NCI-H2196 treated with DMSO at 0.1 percent for 48 hours (cell line): Measurements from ENCODE around the gene BABAM2.
"Not testable (repeated sequence)": the region's sequence is repeated elsewhere in the genome, so short reads cannot be mapped to it uniquely, and the experiment has no call there.

Experiments used
- DNase-seq: peaks from one replicate; lab custom pipeline; 2025; ENCODE audit not compliant: unreplicated experiment; lab: John Stamatoyannopoulos, UW

BABAM2 gene

DNA sequence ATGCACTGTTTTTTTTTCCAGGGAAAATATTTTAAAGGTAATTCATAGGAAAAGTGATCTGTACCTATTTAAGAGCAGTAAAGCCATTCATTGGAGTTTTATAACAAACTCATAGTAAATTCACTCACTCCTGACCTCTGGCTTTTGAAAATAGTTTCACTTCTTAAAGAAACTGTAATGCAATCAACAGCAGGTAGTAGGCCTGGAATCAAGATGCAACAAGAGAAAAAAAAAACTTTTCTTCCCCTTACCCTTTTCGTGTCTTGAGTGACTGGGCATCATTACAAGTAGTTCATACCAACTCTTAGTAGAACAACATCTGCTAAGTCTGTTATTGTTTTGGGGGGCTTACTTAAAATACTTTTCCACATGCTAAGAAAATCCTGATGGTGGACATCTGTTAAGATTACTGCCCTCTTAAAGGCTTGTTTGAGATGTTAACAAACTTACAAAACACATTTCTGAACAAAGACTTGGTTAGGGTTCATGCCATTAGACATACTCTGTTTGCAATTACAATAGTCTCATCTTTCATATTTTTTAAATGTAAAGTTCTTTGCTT is 338.0 kb downstream of the BABAM2 start:
- DNase-seq: no peak

DNA sequence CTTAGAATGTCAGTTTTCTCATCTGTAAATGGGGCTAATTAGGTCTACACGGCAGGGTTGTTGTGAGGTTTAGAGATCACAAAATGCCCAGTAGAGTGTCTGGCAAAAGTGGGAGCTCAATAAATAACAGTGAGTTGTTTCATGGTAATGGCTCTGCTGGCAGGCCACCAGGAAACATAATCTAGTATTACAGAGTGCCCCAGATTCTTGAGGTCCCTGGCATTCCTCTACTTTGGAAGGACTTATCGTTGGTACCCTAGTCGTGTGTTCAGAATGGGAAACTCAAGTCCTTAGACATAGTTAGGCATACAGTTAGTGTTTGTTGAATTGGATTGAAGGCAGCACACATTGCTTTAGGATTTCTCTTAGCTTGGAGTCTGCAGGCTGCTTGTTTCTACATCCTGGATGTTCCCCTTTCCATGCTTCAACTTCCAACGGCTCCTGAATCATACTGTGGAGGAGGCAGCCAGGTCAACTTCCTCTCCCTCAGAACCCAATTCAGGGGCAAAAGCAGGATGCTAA is 340.6 kb downstream of the BABAM2 start:
- no peak for DNase-seq

DNA sequence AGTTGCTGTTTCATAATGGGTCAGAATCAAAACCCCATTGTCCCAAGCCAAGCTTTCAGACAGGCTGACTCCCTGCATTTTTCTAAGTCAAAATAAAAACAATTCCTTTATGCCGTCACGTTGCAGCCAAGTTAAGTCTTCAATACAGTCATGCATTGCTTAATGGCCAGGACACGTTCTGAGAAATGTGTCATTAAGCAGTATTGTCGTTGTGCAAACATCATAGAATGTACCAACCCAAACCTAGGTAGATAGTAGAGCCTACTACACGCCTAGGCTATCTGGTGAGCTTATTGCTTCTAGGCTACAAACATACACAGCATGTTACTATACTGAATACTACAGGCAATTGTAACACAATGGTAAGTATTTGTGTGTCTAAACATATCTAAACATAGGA is 341.8 kb downstream of the BABAM2 start:
- no peak for DNase-seq

- no peak for DNase-seq
These were observed 342.7 kb downstream of the BABAM2 start for GRCh38 chr2:28233164-28233676.

DNA sequence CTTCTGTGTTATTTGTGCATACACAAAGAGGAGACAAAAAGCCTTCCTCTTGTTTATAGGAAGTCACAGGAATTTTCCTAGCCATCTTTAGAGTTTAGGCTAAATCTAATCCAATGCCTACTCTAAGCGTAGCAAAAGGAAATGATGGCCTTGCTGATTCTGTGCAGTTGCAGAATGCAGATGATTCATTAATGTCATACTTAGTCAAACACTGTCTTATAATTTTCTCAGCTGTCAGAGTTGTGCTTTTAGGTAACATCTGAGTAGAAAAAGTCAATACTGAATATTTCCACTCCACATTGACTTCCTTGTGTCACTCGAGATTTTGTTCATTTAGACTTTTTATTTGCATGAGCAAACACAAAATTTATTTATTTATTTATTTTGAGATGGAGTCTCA is 344.3 kb downstream of the BABAM2 start:
- DNase-seq: no peak

GRCh38 chr2:28239207-28239606 is 348.7 kb downstream of the BABAM2 start:
- DNase-seq: no peak

GRCh38 chr2:28240937-28241336 is 350.4 kb downstream of the BABAM2 start:
- DNase-seq: no peak

GRCh38 chr2:28247290-28247689 is 356.8 kb downstream of the BABAM2 start:
- no peak for DNase-seq

- DNase-seq: no peak
These were observed 357.2 kb downstream of the BABAM2 start for GRCh38 chr2:28247734-28248133.

DNA sequence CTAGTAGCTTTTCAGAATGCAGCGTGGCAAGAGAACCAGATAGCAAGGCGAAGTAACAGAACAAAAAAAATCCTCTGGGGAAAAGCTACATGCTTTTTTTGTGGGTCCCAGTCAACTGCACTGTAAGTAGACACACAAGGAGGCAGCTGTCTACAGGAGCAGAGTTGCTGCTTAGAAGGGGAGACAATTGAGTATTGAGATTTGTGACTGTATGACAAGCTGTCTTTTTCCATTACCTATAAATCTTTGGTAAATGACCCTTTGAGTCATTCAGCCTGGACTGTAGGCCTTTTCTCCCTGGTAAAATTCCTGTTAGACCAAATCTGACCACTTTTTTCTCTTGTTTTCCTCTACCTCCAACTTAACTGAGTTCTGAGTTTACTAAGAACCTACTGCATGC is 358.0 kb downstream of the BABAM2 start:
- no peak for DNase-seq

- DNase-seq: no peak
These were observed 359.5 kb downstream of the BABAM2 start for GRCh38 chr2:28250006-28250405.

- DNase-seq: no peak
These were observed 360.8 kb downstream of the BABAM2 start for GRCh38 chr2:28251337-28251736.

DNA sequence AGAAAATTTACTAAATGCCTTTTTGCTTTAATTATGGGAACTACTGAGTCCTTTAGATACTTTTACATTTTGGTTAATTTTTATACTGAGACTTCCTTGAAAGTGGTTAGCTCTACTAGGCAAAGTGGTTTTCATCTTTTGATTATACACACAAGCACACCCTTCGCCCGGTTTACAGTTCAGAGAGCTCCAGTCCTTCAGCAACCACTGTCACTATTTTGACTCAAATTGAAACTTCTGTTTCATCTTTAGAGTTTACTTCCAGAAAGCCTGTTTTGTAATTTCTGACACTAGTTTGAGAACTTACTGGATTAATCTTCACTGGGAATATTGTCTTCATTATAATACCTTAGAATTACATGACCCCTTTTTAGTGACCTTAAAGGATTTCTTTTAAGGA is 361.8 kb downstream of the BABAM2 start:
- DNase-seq: no peak

DNA sequence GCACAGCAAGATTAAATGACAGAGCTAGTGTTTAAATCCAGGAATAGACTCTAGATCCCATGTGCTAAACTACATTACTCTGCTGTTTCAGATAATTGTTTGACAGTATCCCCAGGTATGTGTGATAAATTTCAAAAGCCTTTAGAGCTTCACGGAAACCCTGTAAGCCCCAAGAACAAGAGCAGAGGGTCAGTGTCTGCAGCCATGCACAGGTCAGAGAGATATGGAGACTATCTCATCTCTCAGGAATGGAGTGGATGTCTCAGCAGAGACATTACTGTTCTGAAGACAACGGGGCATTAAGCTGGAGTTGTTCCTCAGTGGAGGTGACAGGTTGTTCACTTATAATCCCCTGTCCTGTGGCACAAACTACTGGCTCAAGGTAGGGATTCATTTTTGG is 363.0 kb downstream of the BABAM2 start:
- no peak for DNase-seq

DNA sequence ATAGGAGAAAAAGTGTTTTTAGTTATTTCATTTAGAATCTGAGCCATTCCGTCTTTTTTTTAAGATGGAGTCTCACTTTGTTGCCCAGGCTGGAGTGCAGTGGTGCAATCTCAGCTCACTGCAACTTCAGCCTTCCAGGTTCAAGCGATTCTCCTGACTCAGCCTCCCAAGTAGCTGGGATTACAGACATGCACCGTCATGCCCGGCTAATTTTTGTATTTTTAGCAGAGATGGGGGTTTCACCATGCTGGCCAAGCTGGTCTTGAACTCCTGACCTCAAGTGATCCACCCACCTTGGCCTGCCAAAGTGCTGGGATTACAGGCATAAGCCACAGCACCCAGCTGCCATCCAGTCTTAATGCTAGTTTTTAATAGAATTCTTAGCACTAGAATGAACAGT is 364.7 kb downstream of the BABAM2 start:
- DNase-seq: not testable (repeated sequence)

DNA sequence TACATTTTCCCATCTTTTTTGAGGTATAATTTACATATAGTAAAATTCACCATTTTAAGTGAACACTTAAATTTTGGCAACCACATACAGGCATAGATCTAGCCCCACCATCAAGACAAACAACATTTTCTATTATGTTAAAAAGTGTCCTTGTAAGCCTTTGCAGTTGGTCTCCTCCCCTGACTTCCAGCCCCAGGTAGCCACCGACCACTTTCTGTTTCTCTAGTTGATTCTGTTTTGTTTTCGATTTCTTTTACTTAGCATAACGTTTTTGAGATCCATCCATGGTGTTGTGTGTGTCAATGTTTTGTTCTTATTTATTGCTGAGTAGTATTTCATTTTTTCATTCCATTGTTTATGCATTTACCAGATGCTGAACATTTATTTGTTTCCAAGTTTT is 366.7 kb downstream of the BABAM2 start:
- DNase-seq: no peak

- not testable (repeated sequence) for DNase-seq
These were observed 368.7 kb downstream of the BABAM2 start for GRCh38 chr2:28259226-28259625.

GRCh38 chr2:28263690-28264089 is 373.2 kb downstream of the BABAM2 start:
- no peak for DNase-seq

DNA sequence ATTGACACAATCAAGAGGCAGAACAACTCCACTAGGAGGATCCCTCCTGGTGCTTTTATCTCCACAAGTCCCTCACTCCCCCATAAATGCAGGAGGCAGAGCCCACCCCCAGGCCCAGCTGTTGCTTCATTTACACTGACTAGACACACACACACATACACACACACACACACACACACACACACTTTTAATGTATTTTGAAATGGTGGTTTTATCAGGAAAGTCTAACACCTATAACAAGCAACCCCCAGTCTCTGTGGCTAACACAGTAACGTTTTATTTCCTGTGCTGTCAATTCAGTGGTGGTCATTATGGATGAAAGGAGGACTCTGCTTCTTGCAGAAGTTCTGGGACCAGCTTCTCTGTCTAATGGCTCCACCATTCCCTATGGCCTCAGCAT is 376.8 kb downstream of the BABAM2 start:
- DNase-seq: no peak

DNA sequence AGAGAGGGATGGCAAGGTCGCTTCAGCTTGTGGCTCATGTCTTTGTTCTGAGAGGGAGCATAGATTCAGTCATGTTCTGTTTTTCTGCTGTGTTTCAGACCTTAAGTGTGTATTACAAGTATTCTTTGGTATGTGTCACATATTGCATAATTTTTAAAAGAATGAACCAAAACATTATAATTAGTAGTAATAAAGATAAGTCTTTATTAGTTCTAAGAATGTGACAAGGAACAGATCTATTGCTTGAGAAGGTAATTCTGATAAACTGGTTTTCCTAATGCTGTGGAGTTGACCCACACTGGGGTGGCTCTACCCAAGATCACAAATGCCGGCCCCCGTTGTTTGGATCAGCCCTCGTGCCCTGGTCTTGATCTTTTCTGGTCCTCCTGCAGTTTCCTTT is 377.9 kb downstream of the BABAM2 start:
- no peak for DNase-seq

DNA sequence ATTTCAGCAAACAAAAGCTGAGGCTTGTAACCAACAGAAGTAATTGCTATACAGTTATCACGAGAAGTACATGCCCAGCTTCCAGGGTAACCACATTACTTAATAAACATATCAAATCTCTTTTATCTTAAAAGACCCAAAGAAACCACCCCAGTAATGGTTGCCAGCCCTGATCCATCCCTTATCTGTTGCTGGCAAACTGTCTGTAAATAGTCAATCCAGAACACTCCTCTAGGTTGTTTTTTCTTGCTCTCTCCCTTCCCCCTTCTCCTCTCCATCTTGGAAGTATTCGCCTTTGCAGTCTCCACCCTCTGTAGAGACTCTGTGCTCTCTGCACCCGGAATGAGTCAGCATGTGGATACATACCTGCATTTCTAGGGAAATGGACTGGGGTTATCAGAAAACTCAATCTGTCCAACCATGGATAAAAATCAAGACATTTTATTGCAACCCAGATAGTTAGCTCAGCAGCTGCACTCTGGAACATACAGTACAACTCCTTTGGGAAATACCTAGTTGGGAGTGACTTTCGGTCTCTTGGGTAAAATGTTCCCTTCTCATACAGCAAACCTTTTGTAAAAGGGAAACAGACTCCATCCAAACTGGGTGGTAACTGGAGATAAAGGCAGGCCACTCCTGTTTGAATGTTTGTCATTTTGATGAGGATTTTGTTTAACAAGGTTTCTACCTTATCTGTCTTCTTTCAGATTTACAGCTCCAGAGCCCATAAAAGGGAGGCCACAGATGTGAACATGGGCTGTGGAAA is 378.7 kb downstream of the BABAM2 start:
- no peak for DNase-seq

- no peak for DNase-seq
These were observed 380.1 kb downstream of the BABAM2 start for GRCh38 chr2:28270456-28271152.
